OCI-LY7 (cell line): Measurements from ENCODE around the gene CCR5AS.

Source experiments
- EZH2phosphoT487 ChIP-seq: fragments of 200-600 bp; sonication (generic); IDR thresholded peaks from 2 replicates; pipeline ENCODE4 v1.6.1; 2018; ENCODE audit warnings: low read depth, borderline replicate concordance, mild to moderate bottlenecking, mixed run types, antibody characterized with exemption, low read length, moderate library complexity, mixed read lengths
- TF ChIP-seq, protein P1 (sequence below): fragments of 200-600 bp; sonication (generic); conservative IDR thresholded peaks from 2 replicates; pipeline ENCODE4 v1.5.1; 2014; ENCODE audit warnings: mild to moderate bottlenecking, antibody characterized with exemption, low read length, moderate library complexity, mixed read lengths

DNA sequence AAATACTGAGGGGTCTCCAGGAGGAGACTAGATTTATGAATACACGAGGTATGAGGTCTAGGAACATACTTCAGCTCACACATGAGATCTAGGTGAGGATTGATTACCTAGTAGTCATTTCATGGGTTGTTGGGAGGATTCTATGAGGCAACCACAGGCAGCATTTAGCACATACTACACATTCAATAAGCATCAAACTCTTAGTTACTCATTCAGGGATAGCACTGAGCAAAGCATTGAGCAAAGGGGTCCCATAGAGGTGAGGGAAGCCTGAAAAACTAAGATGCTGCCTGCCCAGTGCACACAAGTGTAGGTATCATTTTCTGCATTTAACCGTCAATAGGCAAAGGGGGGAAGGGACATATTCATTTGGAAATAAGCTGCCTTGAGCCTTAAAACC is 31.6 kb downstream of the CCR5AS start:
- TF ChIP-seq, protein P1, sequence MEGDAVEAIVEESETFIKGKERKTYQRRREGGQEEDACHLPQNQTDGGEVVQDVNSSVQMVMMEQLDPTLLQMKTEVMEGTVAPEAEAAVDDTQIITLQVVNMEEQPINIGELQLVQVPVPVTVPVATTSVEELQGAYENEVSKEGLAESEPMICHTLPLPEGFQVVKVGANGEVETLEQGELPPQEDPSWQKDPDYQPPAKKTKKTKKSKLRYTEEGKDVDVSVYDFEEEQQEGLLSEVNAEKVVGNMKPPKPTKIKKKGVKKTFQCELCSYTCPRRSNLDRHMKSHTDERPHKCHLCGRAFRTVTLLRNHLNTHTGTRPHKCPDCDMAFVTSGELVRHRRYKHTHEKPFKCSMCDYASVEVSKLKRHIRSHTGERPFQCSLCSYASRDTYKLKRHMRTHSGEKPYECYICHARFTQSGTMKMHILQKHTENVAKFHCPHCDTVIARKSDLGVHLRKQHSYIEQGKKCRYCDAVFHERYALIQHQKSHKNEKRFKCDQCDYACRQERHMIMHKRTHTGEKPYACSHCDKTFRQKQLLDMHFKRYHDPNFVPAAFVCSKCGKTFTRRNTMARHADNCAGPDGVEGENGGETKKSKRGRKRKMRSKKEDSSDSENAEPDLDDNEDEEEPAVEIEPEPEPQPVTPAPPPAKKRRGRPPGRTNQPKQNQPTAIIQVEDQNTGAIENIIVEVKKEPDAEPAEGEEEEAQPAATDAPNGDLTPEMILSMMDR = no peak
- TF ChIP-seq EZH2phosphoT487 = no peak
